ENCODE measurements around the gene SMIM8. TPM values are rescaled to one million over a fixed set of nuclear protein-coding genes. Genes with fewer than 3 reads are reported as not detected.

The SMIM8 gene
- total and polyA plus RNA-seq, 7 donors, result 4.2 to 16.8 (median 6.1) TPM

GRCh38 chr6:87384449-87384848, 62.1 kb downstream of the SMIM8 start:
- Histone ChIP-seq H3K36me3 (no peaks in the 10 kb centered on the region), H3K27me3 (no peaks in the 10 kb centered on the region), H3K27ac (no peak overlapping the region), H3K9me3 (no peaks in the 10 kb centered on the region), H3K4me3 (no peak overlapping the region), H3K4me1 (no peaks in the 10 kb centered on the region)
- no peak for TF ChIP-seq POLR2A (IDR thresholded peaks at IDR 0.05)
- TF ChIP-seq EP300 (IDR thresholded peaks at IDR 0.05), result no peak
- no peak for TF ChIP-seq CTCF (IDR thresholded peaks at IDR 0.05)
- no peak for TF ChIP-seq POLR2AphosphoS5 (IDR thresholded peaks at IDR 0.05)
- intact Hi-C loops (cut with DNase I), result no loop called here
- DNase-seq, result no peak
- WGBS, 2 donors, result 88 to 89% methylated on average over 3 of the region's 3 CpGs

DNA sequence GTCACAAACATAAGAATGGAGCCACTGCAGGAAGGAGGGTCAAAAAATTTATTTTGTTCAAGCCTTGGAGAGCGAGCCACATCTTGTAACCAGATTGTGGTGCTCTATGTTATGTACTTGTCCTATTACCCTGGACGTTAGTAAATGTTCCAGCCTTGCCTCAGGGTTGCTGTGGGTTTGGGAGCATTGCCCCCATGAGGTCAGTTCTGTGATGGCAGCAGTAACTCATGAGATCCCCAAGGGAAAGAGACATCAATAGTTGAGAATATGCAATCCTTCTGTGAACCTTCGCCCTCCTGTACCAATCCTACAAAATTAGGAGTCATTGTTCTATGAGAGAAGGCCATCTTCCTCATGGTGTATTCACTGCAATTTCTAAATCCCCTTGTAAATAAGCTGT, 68.9 kb downstream of the SMIM8 start:
- TF ChIP-seq EP300 (IDR thresholded peaks at IDR 0.05), result no peak
- TF ChIP-seq POLR2AphosphoS5 (IDR thresholded peaks at IDR 0.05), result no peak
- TF ChIP-seq POLR2A (IDR thresholded peaks at IDR 0.05), result no peak
- TF ChIP-seq CTCF (IDR thresholded peaks at IDR 0.05), result no peak
- WGBS, 2 donors, result 60 to 64% methylated on average over 3 of the region's 3 CpGs
- Histone ChIP-seq H3K4me1 (no peaks in the 10 kb centered on the region), H3K4me3 (no peak overlapping the region), H3K27ac (no peak overlapping the region), H3K9me3 (no peaks in the 10 kb centered on the region), H3K27me3 (no peaks in the 10 kb centered on the region), H3K36me3 (no peaks in the 10 kb centered on the region)
- intact Hi-C loops (cut with DNase I), result loop anchor here (5.0 to 10.0 kb wide), 3 partner anchors 81 to 1483 kb away; partner anchors contain the start of genes RARS2 and SLC35A1
- no peak for DNase-seq

Other genes with a start within 250 kb of the SMIM8 start
- gene CGA, start 227.5 kb upstream of the SMIM8 start, total RNA-seq, result not detected
- not detected for gene CGA, start 227.5 kb upstream of the SMIM8 start, polyA plus RNA-seq
- gene ZNF292, start 167.0 kb upstream of the SMIM8 start, total RNA-seq, result 100 to 1,000 TPM in 1 of 4 donors, 10 to 100 TPM in 3; 50.7 to 117 (median 54.7) TPM
- gene ZNF292, start 167.0 kb upstream of the SMIM8 start, polyA plus RNA-seq, result 1 to 10 TPM; 3.0 to 7.4 (median 3.9) TPM
- not detected for gene GJB7, start 6.7 kb downstream of the SMIM8 start, total RNA-seq
- gene GJB7, start 6.7 kb downstream of the SMIM8 start, polyA plus RNA-seq, result not detected
- 1 to 10 TPM; 1.2 to 3.3 (median 3.0) TPM for gene C6orf163, start 22.2 kb downstream of the SMIM8 start, total RNA-seq
- under 1 TPM in 1 of 3 donors, not detected in 2; 0.71 TPM for gene C6orf163, start 22.2 kb downstream of the SMIM8 start, polyA plus RNA-seq
- under 1 TPM in 3 of 4 donors, not detected in 1; 0.14 to 0.36 (median 0.33) TPM for gene CFAP206, start 85.4 kb downstream of the SMIM8 start, total RNA-seq
- gene CFAP206, start 85.4 kb downstream of the SMIM8 start, polyA plus RNA-seq, result under 1 TPM in 1 of 3 donors, not detected in 2; 0.04 TPM
- gene SLC35A1, start 150.4 kb downstream of the SMIM8 start, total RNA-seq, result 10 to 100 TPM; 17.2 to 22.5 (median 20.1) TPM
- gene SLC35A1, start 150.4 kb downstream of the SMIM8 start, polyA plus RNA-seq, result 10 to 100 TPM; 14.6 to 20.2 (median 16.2) TPM

Data from sigmoid colon (tissue), 7 donors.